SKM-1 (cell line): Measurements from ENCODE around the gene SLC35F1.
"Not testable (repeated sequence)": the region's sequence is repeated elsewhere in the genome, so short reads cannot be mapped to it uniquely, and the experiment has no call there.

Source experiments
- DNase-seq: peaks from one replicate; lab custom pipeline; 2025; ENCODE audit not compliant: unreplicated experiment; lab: John Stamatoyannopoulos, UW

The SLC35F1 gene

DNA sequence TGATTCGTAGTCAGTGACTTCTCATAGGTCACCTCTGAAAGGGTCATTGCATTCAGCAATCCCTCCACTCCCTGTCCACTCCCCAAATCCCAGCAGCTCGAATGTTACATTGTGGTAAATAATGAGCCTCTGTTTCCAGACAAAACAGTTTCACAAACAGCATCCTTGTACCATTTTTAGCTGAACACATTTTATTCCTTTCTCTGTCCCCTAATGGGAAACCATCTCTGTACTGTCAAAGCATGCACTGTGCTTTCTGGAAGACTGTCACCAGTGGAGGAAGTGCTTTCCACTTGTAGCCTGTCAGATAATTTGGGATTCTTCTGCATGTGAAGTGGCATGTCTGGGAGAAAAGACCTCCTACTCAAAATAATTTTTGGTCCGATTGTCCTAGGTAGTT is 82.0 kb downstream of the SLC35F1 start:
- no peak for DNase-seq

- no peak for DNase-seq
Observed at GRCh38 chr6:117990151-117990550, 83.1 kb downstream of the SLC35F1 start.

GRCh38 chr6:117992856-117993255 is 85.8 kb downstream of the SLC35F1 start:
- no peak for DNase-seq

- no peak for DNase-seq
Observed at GRCh38 chr6:118012944-118013343, 105.9 kb downstream of the SLC35F1 start.

DNA sequence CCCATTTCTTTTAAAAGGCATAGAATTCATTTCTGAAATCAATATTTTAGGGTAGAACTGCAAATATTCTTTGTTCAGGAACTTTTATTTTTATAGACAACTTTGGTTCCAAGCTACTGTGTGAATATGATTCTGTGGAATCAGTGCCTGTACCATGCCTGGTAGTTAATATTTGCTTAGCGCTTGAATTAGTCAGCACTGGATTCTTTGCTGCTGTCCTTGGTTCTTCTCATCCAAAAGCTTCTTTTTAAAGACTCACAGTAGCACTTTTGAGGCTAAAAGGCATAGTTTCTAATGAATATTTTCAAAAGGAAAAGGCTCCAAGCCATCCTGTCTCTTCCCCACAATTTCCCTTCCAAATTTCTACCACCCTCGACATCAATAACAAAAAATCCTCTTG is 109.5 kb downstream of the SLC35F1 start:
- DNase-seq, result no peak

- DNase-seq, result no peak
Observed at GRCh38 chr6:118017301-118017848, 110.3 kb downstream of the SLC35F1 start.

GRCh38 chr6:118023771-118024170 is 116.7 kb downstream of the SLC35F1 start:
- no peak for DNase-seq

- DNase-seq, result no peak
Observed at GRCh38 chr6:118029967-118030366, 122.9 kb downstream of the SLC35F1 start.

GRCh38 chr6:118037479-118037878 is 130.4 kb downstream of the SLC35F1 start:
- DNase-seq, result not testable (repeated sequence)

DNA sequence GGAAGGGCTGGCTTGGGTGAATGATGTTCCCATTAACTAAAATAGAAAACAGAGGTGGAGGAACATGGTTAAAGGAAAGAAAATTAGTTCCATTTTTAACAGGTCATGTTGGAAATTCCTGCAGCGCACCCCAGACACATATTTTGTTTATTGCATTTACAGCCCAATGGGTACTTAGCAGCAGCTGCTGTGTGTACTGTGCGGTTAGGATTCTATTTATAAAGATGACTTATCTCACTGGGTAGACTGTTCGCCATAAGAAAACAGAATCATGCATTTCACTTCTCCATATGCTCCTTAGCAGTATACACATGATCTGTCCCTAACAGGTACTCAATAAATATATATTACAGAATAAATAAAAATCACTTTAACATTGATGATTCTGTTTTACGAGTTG is 135.8 kb downstream of the SLC35F1 start:
- no peak for DNase-seq

- DNase-seq, result no peak
Observed at GRCh38 chr6:118044275-118044674, 137.2 kb downstream of the SLC35F1 start.

DNA sequence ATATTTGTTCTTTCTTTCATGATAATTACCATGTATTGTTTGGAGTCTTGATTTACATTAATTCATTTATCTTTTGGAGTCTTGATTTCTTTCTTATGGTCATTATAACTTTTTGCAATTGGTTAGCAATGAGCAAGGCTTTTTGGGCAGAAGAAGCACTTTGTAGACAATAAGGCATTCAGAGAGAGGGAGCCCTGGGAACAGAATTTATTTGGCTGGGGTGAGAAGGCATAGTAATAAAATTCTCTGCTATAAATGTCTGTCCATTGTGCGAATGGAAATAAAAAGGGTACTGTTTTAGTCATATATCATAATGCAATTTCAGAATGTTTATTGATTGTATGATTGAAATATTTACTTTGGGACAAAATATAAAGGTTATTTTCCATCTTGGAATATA is 147.0 kb downstream of the SLC35F1 start:
- DNase-seq, result no peak

- DNase-seq, result no peak
Observed at GRCh38 chr6:118061666-118062065, 154.6 kb downstream of the SLC35F1 start.

- no peak for DNase-seq
Observed at GRCh38 chr6:118080547-118080946, 173.5 kb downstream of the SLC35F1 start.

DNA sequence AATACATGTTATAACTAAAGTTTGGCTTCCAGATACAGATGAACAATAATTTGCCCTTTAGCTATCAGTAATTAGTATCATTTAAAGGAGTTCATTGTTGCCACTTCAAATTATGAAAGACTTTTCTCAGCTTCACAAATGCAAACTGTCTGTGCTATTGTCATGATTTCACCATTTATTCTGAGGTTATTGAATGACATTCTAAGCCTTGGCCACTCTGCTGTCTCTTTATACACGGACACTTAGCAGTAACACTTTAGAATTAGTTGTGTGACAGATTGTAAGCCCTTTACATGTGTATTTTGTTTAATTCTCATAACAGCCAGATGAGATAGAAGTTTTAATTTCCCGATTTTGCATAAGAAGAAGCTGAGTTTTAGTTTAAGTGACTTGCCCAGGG is 176.6 kb downstream of the SLC35F1 start:
- DNase-seq, result no peak

DNA sequence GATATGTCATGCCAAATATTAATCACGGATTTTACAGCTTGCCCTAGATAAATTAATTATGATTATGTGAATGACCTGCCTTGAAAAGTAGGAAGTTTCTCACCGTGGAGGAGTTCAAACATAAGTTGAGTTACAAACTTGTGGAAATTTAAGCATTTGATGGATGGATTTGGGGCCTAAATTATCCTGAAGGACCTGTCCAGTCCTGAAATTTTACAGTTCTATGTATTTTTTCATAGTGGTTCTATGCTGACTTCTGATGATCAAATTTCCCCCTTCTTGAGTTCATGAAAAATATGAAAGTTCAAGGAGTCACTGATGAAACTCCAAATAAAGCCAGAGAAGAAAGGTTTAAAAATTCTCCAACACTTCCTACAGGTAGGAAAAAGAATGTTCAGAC is 178.6 kb downstream of the SLC35F1 start:
- DNase-seq, result no peak

DNA sequence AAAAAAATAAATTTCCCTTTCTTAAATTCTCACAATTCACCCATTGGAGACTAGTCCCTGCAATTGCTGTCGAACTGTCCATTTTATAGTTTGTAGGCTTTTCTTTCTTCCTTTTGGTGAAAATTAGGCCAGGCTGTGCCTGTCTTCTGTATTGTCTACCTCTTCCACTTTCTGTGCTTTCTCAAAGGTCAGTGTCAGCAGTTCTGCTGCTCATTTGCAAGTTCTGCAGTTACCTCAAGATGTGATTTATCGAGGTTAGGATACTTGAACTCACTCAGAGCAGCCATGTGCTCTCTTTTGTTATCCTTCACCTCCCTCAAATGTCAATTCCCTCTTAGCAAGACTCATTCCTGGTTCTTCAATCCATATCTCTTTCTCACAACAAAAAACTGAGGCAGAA is 179.1 kb downstream of the SLC35F1 start:
- no peak for DNase-seq

- no peak for DNase-seq
Observed at GRCh38 chr6:118092086-118092485, 185.0 kb downstream of the SLC35F1 start.

- no peak for DNase-seq
Observed at GRCh38 chr6:118097576-118097975, 190.5 kb downstream of the SLC35F1 start.

GRCh38 chr6:118100717-118101116 is 193.7 kb downstream of the SLC35F1 start:
- DNase-seq, result no peak

- no peak for DNase-seq
Observed at GRCh38 chr6:118101220-118101619, 194.2 kb downstream of the SLC35F1 start.

GRCh38 chr6:118101831-118102345 is 194.8 kb downstream of the SLC35F1 start:
- DNase-seq, result no peak

DNA sequence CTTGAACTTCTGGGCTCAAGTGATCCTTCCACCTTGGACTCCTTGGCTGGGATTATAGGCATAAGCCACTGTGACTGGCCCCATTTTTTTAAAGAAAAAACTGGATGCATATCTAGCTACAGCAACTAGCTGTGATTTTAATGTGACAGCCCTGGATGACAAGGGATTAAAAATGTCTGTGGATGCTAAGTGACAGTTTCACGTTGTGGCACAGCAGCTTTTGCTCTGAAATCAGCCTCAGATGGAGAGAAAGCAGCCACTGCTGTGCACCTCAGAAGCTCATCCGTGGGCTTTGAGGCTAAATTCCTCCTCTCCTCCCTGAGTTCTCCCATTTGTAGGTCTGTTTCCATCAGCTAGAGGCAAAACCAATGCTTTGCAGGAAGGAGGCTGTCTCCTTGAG is 195.3 kb downstream of the SLC35F1 start:
- no peak for DNase-seq
